NCI-H1436 (cell line): ENCODE data around the gene SP6.

Experiments used
- DNase-seq: peaks from one replicate; lab custom pipeline; 2025; lab: John Stamatoyannopoulos, UW

SP6 gene

GRCh38 chr17:47834756-47835155 lies 16.2 kb downstream of the SP6 start:
- DNase-seq = no peak

GRCh38 chr17:47831934-47832327 lies 19.0 kb downstream of the SP6 start:
- no peak for DNase-seq

GRCh38 chr17:47831003-47831933 lies 19.7 kb downstream of the SP6 start, which contains the start of the genes LRRC46 and MRPL10:
TSS of gene LRRC46 (plus strand) at chr17:47831670. CDS start at chr17:47831990, 320 bp downstream.
TSS of gene MRPL10 (minus strand) at chr17:47831541. CDS start at chr17:47831511, 30 bp downstream.
- peak; percentile 95 for DNase-seq

- DNase-seq = no peak
These were observed 20.5 kb downstream of the SP6 start for GRCh38 chr17:47830396-47831002.

GRCh38 chr17:47829870-47830269 lies 21.1 kb downstream of the SP6 start:
- no peak for DNase-seq

GRCh38 chr17:47823519-47823918 lies 27.4 kb downstream of the SP6 start:
- DNase-seq = no peak

GRCh38 chr17:47822785-47823184 lies 28.2 kb downstream of the SP6 start:
- no peak for DNase-seq

GRCh38 chr17:47821424-47822391 lies 29.3 kb downstream of the SP6 start, which contains the start of gene OSBPL7:
TSS of gene OSBPL7 (minus strand) at chr17:47821794. CDS start at chr17:47820278, 1,516 bp downstream.
- peak; percentile 87 for DNase-seq

- DNase-seq = no peak
These were observed 29.9 kb downstream of the SP6 start for GRCh38 chr17:47821031-47821423.

- no peak for DNase-seq
These were observed 30.8 kb downstream of the SP6 start for GRCh38 chr17:47820033-47820789.

GRCh38 chr17:47819475-47819874 lies 31.5 kb downstream of the SP6 start:
- DNase-seq = no peak

- DNase-seq = no peak
These were observed 32.8 kb downstream of the SP6 start for GRCh38 chr17:47818002-47818695.

GRCh38 chr17:47816947-47817346 lies 34.0 kb downstream of the SP6 start:
- no peak for DNase-seq

- DNase-seq = no peak
These were observed 34.7 kb downstream of the SP6 start for GRCh38 chr17:47816111-47816735.

GRCh38 chr17:47815106-47815918 lies 35.7 kb downstream of the SP6 start:
- DNase-seq = no peak

GRCh38 chr17:47813512-47814031 lies 37.4 kb downstream of the SP6 start:
- DNase-seq = no peak

- no peak for DNase-seq
These were observed 37.9 kb downstream of the SP6 start for GRCh38 chr17:47813077-47813476.

- DNase-seq = no peak
These were observed 38.6 kb downstream of the SP6 start for GRCh38 chr17:47812146-47812920.
